Breast epithelium (tissue), 3 donors: ENCODE results near the gene TNFRSF11A.

Experiments used
- POLR2AphosphoS5 ChIP-seq, 3 donors: sonication (generic); formaldehyde crosslinking; IDR thresholded peaks; one replicate each; pipeline ENCODE4 v1.6.1; 2017; ENCODE audit warnings: antibody characterized with exemption in 3 of 3
- TF ChIP-seq, protein P1 (sequence below), 3 donors: fragments of 450-650 bp; IDR thresholded peaks; one replicate each; pipeline ENCODE4 v1.5.1; 2016 to 2017; ENCODE audit warnings: antibody characterized with exemption in 3 of 3, mild to moderate bottlenecking in 3 of 3, moderate library complexity in 3 of 3

DNA sequence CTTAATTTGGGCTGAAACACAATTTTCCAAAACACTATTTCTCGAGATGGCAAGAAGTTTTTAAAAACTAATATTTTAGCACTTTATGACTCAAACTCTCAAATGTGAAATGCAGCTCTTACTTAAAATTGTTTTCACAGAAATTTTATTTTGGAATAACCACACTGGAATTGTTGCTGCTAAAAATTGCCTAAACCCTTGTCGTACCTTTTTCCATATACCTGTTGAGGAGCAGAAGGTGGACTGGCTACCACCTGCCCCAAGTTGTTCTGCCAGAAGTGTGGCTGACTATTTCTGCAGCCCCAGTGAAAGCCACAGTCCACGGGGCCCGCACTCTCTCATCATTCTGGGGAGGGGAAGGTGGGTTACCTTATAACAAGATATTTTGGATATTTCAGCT lies 23.4 kb downstream of the TNFRSF11A start:
- TF ChIP-seq, protein P1, sequence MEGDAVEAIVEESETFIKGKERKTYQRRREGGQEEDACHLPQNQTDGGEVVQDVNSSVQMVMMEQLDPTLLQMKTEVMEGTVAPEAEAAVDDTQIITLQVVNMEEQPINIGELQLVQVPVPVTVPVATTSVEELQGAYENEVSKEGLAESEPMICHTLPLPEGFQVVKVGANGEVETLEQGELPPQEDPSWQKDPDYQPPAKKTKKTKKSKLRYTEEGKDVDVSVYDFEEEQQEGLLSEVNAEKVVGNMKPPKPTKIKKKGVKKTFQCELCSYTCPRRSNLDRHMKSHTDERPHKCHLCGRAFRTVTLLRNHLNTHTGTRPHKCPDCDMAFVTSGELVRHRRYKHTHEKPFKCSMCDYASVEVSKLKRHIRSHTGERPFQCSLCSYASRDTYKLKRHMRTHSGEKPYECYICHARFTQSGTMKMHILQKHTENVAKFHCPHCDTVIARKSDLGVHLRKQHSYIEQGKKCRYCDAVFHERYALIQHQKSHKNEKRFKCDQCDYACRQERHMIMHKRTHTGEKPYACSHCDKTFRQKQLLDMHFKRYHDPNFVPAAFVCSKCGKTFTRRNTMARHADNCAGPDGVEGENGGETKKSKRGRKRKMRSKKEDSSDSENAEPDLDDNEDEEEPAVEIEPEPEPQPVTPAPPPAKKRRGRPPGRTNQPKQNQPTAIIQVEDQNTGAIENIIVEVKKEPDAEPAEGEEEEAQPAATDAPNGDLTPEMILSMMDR (IDR thresholded peaks at IDR 0.05): no peak
- TF ChIP-seq POLR2AphosphoS5 (IDR thresholded peaks at IDR 0.05): no peak
